GM12878 (cell line): ENCODE measurements around the gene ADAMTS2. TPM values are rescaled to one million over a fixed set of nuclear protein-coding genes. Genes with fewer than 3 reads are reported as not detected.

Experiments
- ATAC-seq: fragments of 200-7000 bp; cut with Tn5 transposase; 3 replicates; pipeline ENCODE4 v1.9.1; 2020; ENCODE audit warnings: mild to moderate bottlenecking, moderate library complexity
- BruUV-seq: library from RNA; stranded (reverse); fragments of 400-500 nt; replicated peaks from 2 replicates; lab custom pipeline; 2021; lab: Mats Ljungman, UMichigan
- CTCF ChIA-PET: fragments of 300-600 bp; sonication (Branson Sonifier 250); formaldehyde crosslinking; extraction: SDS; loops from one replicate; lab custom pipeline; 2021; ENCODE audit warnings: inconsistent platforms; lab: Yijun Ruan, JAX
- POLR2A ChIA-PET: fragments of 350-600 bp; formaldehyde crosslinking; extraction: SDS; loops from one replicate; lab custom pipeline; 2021; ENCODE audit warnings: inconsistent platforms; lab: Charles Lee
- RAD21 ChIA-PET: fragments of 300-600 bp; sonication (Branson Sonifier 250); formaldehyde crosslinking; loops from one replicate; lab custom pipeline; 2023; ENCODE audit warnings: antibody characterized with exemption; ENCODE audit not compliant: unreplicated experiment; lab: Charles Lee
- SMC1A ChIA-PET: fragments of 300-600 bp; sonication (Branson Sonifier 250); formaldehyde crosslinking; loops from one replicate; lab custom pipeline; 2023; ENCODE audit not compliant: unreplicated experiment, uncharacterized antibody; lab: Charles Lee
- DNase-seq: peaks from one replicate; pipeline ENCODE4 v3.0.0-alpha.2; 2011; ENCODE audit warnings: low read depth, low spot score
- FAIRE-seq: peaks from 3 replicates; lab custom pipeline; 2011; peaks lifted over from hg19 to GRCh38; lab: Jason Lieb, UNC
- H2AFZ ChIP-seq: 2 replicates; pipeline ENCODE4 v1.6.0; 2011; ENCODE audit warnings: low read depth, low read length, control low read depth; ENCODE audit not compliant: control insufficient read depth
- H3K27ac ChIP-seq: 2 replicates; pipeline ENCODE4 v1.5.1; 2011; ENCODE audit warnings: control low read depth; ENCODE audit not compliant: control insufficient read depth, insufficient read depth
- H3K27me3 ChIP-seq, 2 experiments: replicated peaks in 1 of 2; 2 replicates each; pipeline versions ENCODE4 v1.6.0 to v1.6.1; 2011; ENCODE audit warnings: low read length in 1 of 2; ENCODE audit not compliant: control insufficient read depth in 2 of 2, insufficient read depth in 2 of 2
- H3K36me3 ChIP-seq, 2 experiments: 2 replicates each; pipeline ENCODE4 v1.5.1; 2011; ENCODE audit warnings: low read length in 1 of 2; ENCODE audit not compliant: control insufficient read depth in 2 of 2, insufficient read depth in 2 of 2
- H3K4me1 ChIP-seq: 2 replicates; pipeline ENCODE4 v1.6.1; 2011; ENCODE audit warnings: mild to moderate bottlenecking, low read length, moderate library complexity, mixed read lengths; ENCODE audit not compliant: control insufficient read depth, insufficient read depth
- H3K4me2 ChIP-seq: 2 replicates; pipeline ENCODE4 v1.6.0; 2011; ENCODE audit warnings: control low read depth; ENCODE audit not compliant: control insufficient read depth, insufficient read depth
- H3K4me3 ChIP-seq: fragments of 200-600 bp; sonication (generic); 2 replicates; pipeline ENCODE4 v1.5.1; 2016
- H3K79me2 ChIP-seq: 2 replicates; pipeline ENCODE4 v1.6.0; 2011; ENCODE audit warnings: low read length; ENCODE audit not compliant: control insufficient read depth, insufficient read depth
- H3K9ac ChIP-seq: 2 replicates; pipeline ENCODE4 v1.8.0; 2011; ENCODE audit warnings: low read length, control low read depth, mixed read lengths; ENCODE audit not compliant: control insufficient read depth, insufficient read depth
- H3K9me3 ChIP-seq: replicated peaks from 3 replicates; pipeline ENCODE4 v1.5.1; 2011; ENCODE audit warnings: mild to moderate bottlenecking, low read length; ENCODE audit not compliant: control insufficient read depth, insufficient read depth
- H4K20me1 ChIP-seq: 2 replicates; pipeline ENCODE4 v1.6.0; 2011; ENCODE audit not compliant: control insufficient read depth, insufficient read depth
- ATF2 ChIP-seq: IDR thresholded peaks from 2 replicates; pipeline ENCODE4 v1.6.1; 2012; ENCODE audit warnings: low read length, inconsistent platforms
- CTCF ChIP-seq, 3 experiments: IDR thresholded peaks in 2 of 3; conservative IDR thresholded peaks in 1 of 3; 2 replicates each; pipeline ENCODE4 v1.5.1; 2011; ENCODE audit warnings: low read depth in 3 of 3, low read length in 3 of 3, mild to moderate bottlenecking in 3 of 3, control low read depth in 2 of 3, moderate library complexity in 2 of 3, inconsistent platforms in 1 of 3, mixed read lengths in 1 of 3; ENCODE audit not compliant: control insufficient read depth in 2 of 3, insufficient read depth in 1 of 3; ENCODE audit errors: extremely low read depth in 1 of 3
- RELA ChIP-seq: fragments of 450-650 bp; IDR thresholded peaks from 2 replicates; pipeline ENCODE4 v1.8.0; 2014; ENCODE audit warnings: borderline replicate concordance; ENCODE audit not compliant: partially characterized antibody
- SMAD1 ChIP-seq: fragments of 450-650 bp; IDR thresholded peaks from 2 replicates; pipeline ENCODE4 v1.6.1; 2018; ENCODE audit warnings: mild to moderate bottlenecking, low read depth; ENCODE audit not compliant: partially characterized antibody
- SREBF1 ChIP-seq: IDR thresholded peaks from 2 replicates; pipeline ENCODE4 v1.6.1; 2012; ENCODE audit warnings: mild to moderate bottlenecking, low read length
- SUZ12 ChIP-seq: fragments of 200-600 bp; sonication (generic); IDR thresholded peaks from one replicate; pipeline ENCODE4 v1.6.1; 2018; ENCODE audit warnings: antibody characterized with exemption, mild to moderate bottlenecking; ENCODE audit not compliant: unreplicated experiment
- WRNIP1 ChIP-seq: IDR thresholded peaks from 2 replicates; pipeline ENCODE4 v1.6.1; 2011; ENCODE audit warnings: low read depth, low read length, improper control_type of control experiment, borderline replicate concordance
- WGBS: methylation state at CpG from one replicate; pipeline ENCODE4 v1.1.6; 2016; ENCODE audit warnings: low lambda C conversion rate; ENCODE audit not compliant: insufficient replicate concordance, insufficient coverage; ENCODE audit errors: missing lambda C conversion rate; 5-methylcytosine and 5-hydroxymethylcytosine counted together
- in situ Hi-C: fragments of 300-500 bp; cut with MboI; formaldehyde crosslinking; loops from 9 replicates; pipeline ENCODE4 v1.14.3; 2018; ENCODE audit warnings: mixed read lengths
- intact Hi-C: fragments of 100-400 bp; cut with micrococcal nuclease; formaldehyde crosslinking; loops from one replicate; pipeline ENCODE4 v1.14.2; 2022; ENCODE audit not compliant: unreplicated experiment
- polyA plus RNA-seq, 11 experiments: library from polyadenylated mRNA; depleted of rRNA in 4 of 11; unstranded in 6 of 11; stranded (reverse) in 5 of 11; fragments of >200 nt; fragmentation: Nextera tagmentation in 4 of 11; fragmentation: Illumina TruSeq in 1 of 11; extraction: Ambion mirVana in 4 of 11; extraction: Trizol in 1 of 11; gene quantifications; 1 replicate in 1 of 11; 2 replicates in 10 of 11; pipeline versions ENCODE4 v1.2.1 to v1.2.3, GENCODE V29; 2011 to 2016; ENCODE audit warnings: inconsistent platforms in 2 of 11, missing spikeins in 2 of 11, low read depth in 1 of 11
- total RNA-seq, 4 experiments: library from RNA; depleted of rRNA in 3 of 4; stranded (reverse); fragments of >200 nt in 3 of 4; fragmentation: Illumina TruSeq in 1 of 4; extraction: Trizol in 1 of 4; gene quantifications; 2 replicates each; pipeline versions ENCODE4 v1.2.1 to v1.2.3, GENCODE V29; 2013 to 2021

The ADAMTS2 gene
- total and polyA plus RNA-seq, 10 of the 15 experiments (the other 5 are each of a cell fraction or from before 2014, with no cell fraction given): 0.03 to 0.05 TPM; not detected in 8

- TF ChIP-seq CTCF (IDR thresholded peaks at IDR 0.05 in 2 of 3, conservative IDR thresholded peaks at IDR 0.05 in 1 of 3; ENCODE audit: control insufficient read depth in 2 of 3, extremely low read depth in 1 of 3, insufficient read depth in 1 of 3, low read depth in 3 of 3, low read length in 3 of 3): no peak
These were observed 1.1 kb upstream of the ADAMTS2 start (continued) for GRCh38 chr5:179346401-179346800.

- Histone ChIP-seq H3K4me3 (no peak overlapping the region), H3K9me3 (no peaks in the 10 kb centered on the region; the same call in 2 of the 3 replicates), H3K9ac (no peak overlapping the region), H3K4me1 (no peaks in the 10 kb centered on the region), H3K27me3 (no peaks in the 10 kb centered on the region; a peak in 3 of 4 replicates), H4K20me1 (no peaks in the 10 kb centered on the region; the same call in 1 of the 2 replicates), H2AFZ (no peak overlapping the region), H3K36me3 (no peaks in the 10 kb centered on the region), H3K4me2 (no peak overlapping the region), H3K27ac (no peak overlapping the region), H3K79me2 (no peaks in the 10 kb centered on the region)
- POLR2A ChIA-PET: no interaction called here
- in situ Hi-C loops: no loop called here
- intact Hi-C loops: no loop called here
- BruUV-seq: no TSS peak
- ATAC-seq: no peak
- no peak for DNase-seq
- WGBS: no CpG with 5 or more reads among the region's 36 CpGs
- RAD21 ChIA-PET: no interaction called here
- CTCF ChIA-PET: no interaction called here
- SMC1A ChIA-PET: no interaction called here
- no peak for FAIRE-seq
- TF ChIP-seq WRNIP1 (no peak), RELA (no peak), SMAD1 (no peak), SUZ12 (no peak), SREBF1 (no peak), ATF2 (no peak)
- TF ChIP-seq, all 136 proteins: peak for 0
These were observed 153 bp downstream of the ADAMTS2 start for GRCh38 chr5:179345183-179345432.
